ENCODE measurements around the gene UBE2J2.
A peak's percentile ranks its signal among the peaks of the same experiment; 100 is the strongest.

The UBE2J2 gene

DNA sequence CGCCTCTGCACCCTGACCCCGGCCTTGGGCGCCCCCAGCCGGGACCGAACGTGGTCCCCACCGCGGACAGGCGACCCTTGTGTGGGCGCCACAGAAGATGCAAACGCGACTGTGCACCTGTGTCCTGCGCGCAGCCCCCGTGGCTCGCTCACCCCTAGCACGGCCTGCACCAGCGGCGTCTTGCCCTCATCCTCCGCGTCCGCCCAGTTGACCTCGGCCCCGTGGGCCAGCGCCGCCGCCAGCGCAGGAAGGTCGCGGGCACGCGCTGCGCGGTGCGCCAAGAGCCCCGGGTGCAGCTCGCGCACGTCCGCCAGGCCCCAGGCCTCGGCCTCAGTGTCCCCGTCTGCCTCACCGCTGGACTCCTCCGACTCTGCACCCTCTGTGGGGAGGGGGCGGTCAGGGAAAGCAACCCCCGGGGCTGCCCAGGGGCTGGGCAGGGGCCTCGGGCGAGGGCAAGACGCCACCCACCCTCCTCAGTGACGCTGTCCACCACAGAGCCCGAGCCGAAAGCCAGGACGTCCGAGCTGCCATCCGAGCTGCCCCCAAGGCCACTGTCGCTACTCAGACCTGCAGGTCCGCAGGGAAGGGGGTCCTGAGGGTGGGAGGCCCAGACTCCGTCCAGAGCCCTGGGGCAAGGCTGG is 20.7 kb upstream of the UBE2J2 start:
- H3K27me3 Mint-ChIP-seq (ENCODE audit: low read depth): no peaks in the 10 kb centered on the region
- no peak overlapping the region for H3K27ac Mint-ChIP-seq
- H3K9me3 Mint-ChIP-seq: no peaks in the 10 kb centered on the region
- DNase-seq (ENCODE audit: low spot score): no peak
- H3K4me3 Mint-ChIP-seq: no peak overlapping the region
- H3K4me1 Mint-ChIP-seq (ENCODE audit: low read depth): no peaks in the 10 kb centered on the region
- peaks cover 2% of the 10 kb centered on the region for H3K36me3 Mint-ChIP-seq (ENCODE audit: low read depth)

DNA sequence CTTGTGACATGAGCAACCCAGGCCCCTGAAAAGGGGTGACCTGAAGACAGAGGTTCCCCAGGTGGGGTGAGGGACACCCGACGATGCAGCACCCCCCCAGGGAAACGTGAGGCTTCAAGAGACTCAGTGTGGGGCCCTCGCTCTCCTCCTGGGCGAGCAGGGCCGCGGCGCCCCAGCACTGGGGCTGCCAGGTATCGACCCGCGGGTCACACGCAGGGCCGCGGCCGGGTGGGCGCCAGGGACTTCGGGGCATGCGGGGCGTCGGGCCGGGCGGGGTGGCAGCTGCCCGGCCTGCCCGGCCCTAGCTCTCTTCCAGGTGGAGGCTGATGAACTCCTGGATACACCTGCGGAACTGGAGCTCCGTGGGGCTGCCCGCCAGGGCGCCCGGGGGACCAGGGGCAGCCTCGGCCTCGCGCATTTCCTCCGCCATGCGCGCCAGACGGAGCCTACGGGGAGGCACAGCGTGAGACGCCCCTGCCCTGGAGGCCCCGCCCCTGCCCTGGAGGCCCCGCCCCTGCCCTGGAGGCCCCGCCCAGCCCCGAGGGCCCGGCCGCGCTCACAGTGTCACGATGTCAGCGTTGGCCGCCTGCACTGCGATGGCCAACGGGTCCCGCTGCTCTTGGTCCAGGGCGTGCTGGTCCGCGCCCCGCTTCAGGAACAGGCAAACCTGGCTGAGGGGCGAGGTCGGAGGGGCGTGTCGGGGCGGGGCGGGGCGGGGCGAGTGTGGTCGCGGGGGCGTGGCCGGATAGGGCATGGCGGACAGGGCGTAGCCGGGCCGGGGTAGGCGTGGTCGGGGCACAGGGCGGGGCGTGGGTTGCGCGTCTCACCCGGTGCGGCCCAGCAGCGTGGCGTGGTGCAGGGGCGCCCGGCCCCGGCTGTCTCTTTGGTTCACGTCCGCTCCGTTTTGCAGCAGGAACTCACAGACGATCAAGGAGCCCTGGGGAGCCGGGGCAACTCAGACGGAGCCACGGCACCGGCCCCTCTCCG is 19.9 kb upstream of the UBE2J2 start:
- no peak overlapping the region for H3K4me3 Mint-ChIP-seq
- H3K9me3 Mint-ChIP-seq: no peaks in the 10 kb centered on the region
- H3K4me1 Mint-ChIP-seq (ENCODE audit: low read depth): no peaks in the 10 kb centered on the region
- H3K36me3 Mint-ChIP-seq (ENCODE audit: low read depth): peaks cover 2% of the 10 kb centered on the region
- H3K27me3 Mint-ChIP-seq (ENCODE audit: low read depth): no peaks in the 10 kb centered on the region
- H3K27ac Mint-ChIP-seq: no peak overlapping the region
- DNase-seq (ENCODE audit: low spot score): no peak

DNA sequence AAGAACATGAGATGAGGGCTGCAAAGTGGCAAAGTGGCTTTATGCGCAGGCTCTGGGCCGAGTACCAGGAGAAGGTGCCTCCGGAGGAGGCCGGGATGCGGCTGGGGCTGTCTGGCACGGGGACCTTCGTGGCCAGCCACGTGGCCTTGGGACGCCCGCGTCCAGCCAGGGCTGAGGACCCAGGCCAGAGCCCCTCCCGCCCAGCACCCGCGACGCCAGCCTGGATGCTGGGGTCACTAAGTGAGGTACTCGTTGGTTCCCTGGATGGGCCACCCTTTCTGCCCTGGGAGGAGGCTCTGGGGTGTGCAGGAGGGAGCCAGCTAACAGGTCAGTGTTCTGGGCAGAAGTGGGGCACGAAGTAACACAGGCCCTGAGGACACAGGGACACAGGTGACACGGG is 19.2 kb upstream of the UBE2J2 start:
- DNase-seq (ENCODE audit: low spot score): no peak
- no peaks in the 10 kb centered on the region for H3K4me1 Mint-ChIP-seq (ENCODE audit: low read depth)
- H3K9me3 Mint-ChIP-seq: no peaks in the 10 kb centered on the region
- H3K36me3 Mint-ChIP-seq (ENCODE audit: low read depth): peaks cover 2% of the 10 kb centered on the region
- H3K27me3 Mint-ChIP-seq (ENCODE audit: low read depth): no peaks in the 10 kb centered on the region
- H3K4me3 Mint-ChIP-seq: no peak overlapping the region
- H3K27ac Mint-ChIP-seq: no peak overlapping the region

DNA sequence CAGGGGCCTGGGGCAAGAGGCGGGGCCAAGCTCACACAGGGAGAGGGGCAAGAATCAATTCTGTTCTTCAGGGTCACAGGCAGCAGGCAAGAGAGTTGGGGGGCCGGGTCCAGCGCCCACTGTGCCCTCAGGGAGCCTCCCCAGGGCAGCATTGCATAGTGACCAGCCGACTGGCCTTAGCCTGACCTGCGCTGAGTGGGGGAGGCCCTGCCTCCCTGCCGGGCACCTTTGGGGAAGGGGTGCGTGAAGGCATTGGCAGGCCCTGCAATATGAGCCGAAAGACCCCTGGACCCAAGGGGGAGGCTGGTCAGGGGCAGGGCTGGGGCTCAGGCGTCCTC is 18.8 kb upstream of the UBE2J2 start:
- Mint-ChIP-seq H3K27ac (no peak overlapping the region), H3K27me3 (ENCODE audit: low read depth) (no peaks in the 10 kb centered on the region), H3K4me3 (no peak overlapping the region), H3K9me3 (no peaks in the 10 kb centered on the region), H3K4me1 (ENCODE audit: low read depth) (no peaks in the 10 kb centered on the region), H3K36me3 (ENCODE audit: low read depth) (peaks cover 2% of the 10 kb centered on the region)
- DNase-seq (ENCODE audit: low spot score): no peak

GRCh38 chr1:1291548-1292441 is 18.1 kb upstream of the UBE2J2 start:
- no peak overlapping the region for H3K4me3 Mint-ChIP-seq
- H3K27me3 Mint-ChIP-seq (ENCODE audit: low read depth): no peaks in the 10 kb centered on the region
- no peak overlapping the region for H3K27ac Mint-ChIP-seq
- peaks cover 2% of the 10 kb centered on the region for H3K36me3 Mint-ChIP-seq (ENCODE audit: low read depth)
- H3K9me3 Mint-ChIP-seq: no peaks in the 10 kb centered on the region
- no peaks in the 10 kb centered on the region for H3K4me1 Mint-ChIP-seq (ENCODE audit: low read depth)
- peak; percentile 36 for DNase-seq (ENCODE audit: low spot score)

GRCh38 chr1:1291023-1291528 is 17.4 kb upstream of the UBE2J2 start:
- Mint-ChIP-seq H3K4me3 (no peak overlapping the region), H3K27ac (no peak overlapping the region), H3K9me3 (no peaks in the 10 kb centered on the region), H3K27me3 (ENCODE audit: low read depth) (no peaks in the 10 kb centered on the region), H3K4me1 (ENCODE audit: low read depth) (no peaks in the 10 kb centered on the region), H3K36me3 (ENCODE audit: low read depth) (peaks cover 2% of the 10 kb centered on the region)
- DNase-seq (ENCODE audit: low spot score): no peak

GRCh38 chr1:1290238-1290731 is 16.6 kb upstream of the UBE2J2 start:
- Mint-ChIP-seq H3K4me3 (no peak overlapping the region), H3K9me3 (no peaks in the 10 kb centered on the region), H3K27me3 (ENCODE audit: low read depth) (no peaks in the 10 kb centered on the region), H3K36me3 (ENCODE audit: low read depth) (no peaks in the 10 kb centered on the region), H3K27ac (peak overlapping the region; percentile 36), H3K4me1 (ENCODE audit: low read depth) (no peaks in the 10 kb centered on the region)
- DNase-seq (ENCODE audit: low spot score): peak; percentile 47

DNA sequence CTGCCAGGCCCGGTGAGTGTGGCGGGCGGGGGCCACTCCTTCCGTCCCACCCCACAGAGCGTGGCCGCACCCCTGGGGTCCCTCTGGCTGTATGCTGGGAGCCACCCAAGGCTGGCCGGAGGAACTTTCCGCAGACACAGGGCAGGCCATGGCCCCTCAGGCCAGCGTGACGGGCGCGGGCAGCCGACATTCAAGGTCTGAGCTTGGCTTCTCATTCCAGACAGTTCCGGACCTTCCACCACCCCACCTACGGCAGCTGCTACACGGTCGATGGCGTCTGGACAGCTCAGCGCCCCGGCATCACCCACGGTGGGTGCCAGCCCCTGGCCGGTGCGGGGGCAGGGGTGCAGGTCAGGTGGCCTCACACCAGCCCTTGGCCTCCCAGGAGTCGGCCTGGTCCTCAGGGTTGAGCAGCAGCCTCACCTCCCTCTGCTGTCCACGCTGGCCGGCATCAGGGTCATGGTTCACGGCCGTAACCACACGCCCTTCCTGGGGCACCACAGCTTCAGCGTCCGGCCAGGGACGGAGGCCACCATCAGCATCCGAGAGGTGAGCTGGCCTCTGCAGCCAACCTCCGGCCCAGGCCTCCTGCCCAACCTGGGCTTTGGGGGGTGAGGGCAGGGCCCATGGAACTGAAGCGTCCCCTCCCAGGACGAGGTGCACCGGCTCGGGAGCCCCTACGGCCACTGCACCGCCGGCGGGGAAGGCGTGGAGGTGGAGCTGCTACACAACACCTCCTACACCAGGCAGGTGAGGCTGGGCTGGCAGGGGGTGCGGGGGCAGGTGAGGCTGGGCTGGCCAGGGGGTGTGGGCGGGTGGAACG is 13.8 kb upstream of the UBE2J2 start:
- H3K4me1 Mint-ChIP-seq (ENCODE audit: low read depth): no peaks in the 10 kb centered on the region
- no peaks in the 10 kb centered on the region for H3K36me3 Mint-ChIP-seq (ENCODE audit: low read depth)
- no peak for DNase-seq (ENCODE audit: low spot score)
- no peaks in the 10 kb centered on the region for H3K9me3 Mint-ChIP-seq
- no peaks in the 10 kb centered on the region for H3K27me3 Mint-ChIP-seq (ENCODE audit: low read depth)
- H3K4me3 Mint-ChIP-seq: no peak overlapping the region
- no peak overlapping the region for H3K27ac Mint-ChIP-seq

DNA sequence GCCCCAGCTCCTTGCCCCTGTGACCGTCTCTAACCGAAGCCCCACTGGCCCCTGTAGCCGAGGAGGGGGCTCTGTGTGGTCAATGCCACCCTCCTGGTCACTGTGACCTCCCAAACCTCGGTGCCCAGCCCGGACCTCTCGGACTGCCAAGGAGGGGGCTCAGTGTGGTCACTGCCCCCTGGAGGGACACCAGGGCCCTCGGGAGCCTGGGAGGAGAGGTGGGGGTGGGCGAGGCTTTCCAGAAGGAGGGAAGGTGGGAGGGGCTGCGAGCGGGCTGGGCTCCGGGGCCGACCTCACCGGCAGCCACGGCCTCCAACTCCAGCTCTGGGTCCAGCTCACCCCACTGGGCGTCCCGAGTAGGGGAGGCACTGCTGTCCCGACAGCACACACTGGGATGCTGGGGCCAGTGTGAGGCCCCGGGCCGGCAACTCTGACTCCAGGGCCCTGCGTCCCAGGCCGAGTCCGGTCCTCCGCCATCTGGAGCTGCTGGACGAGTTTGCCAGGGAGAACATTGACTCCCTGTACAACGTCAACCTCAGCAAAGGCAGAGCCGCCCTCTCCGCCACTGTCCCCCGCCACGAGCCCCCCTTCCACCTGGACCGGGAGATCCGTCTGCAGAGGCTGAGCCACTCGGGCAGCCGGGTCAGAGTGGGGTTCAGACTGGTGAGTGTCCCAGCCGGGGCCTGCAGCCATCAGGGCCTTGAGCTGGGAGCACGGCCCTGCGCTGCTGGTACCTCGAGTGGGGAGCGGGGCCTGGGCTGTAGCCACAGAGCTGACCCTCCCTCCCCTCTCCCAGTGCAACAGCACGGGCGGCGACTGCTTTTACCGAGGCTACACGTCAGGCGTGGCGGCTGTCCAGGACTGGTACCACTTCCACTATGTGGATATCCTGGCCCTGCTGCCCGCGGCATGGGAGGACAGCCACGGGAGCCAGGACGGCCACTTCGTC is 12.9 kb upstream of the UBE2J2 start:
- no peaks in the 10 kb centered on the region for H3K27me3 Mint-ChIP-seq (ENCODE audit: low read depth)
- no peak overlapping the region for H3K4me3 Mint-ChIP-seq
- no peaks in the 10 kb centered on the region for H3K36me3 Mint-ChIP-seq (ENCODE audit: low read depth)
- no peak for DNase-seq (ENCODE audit: low spot score)
- no peak overlapping the region for H3K27ac Mint-ChIP-seq
- no peaks in the 10 kb centered on the region for H3K4me1 Mint-ChIP-seq (ENCODE audit: low read depth)
- H3K9me3 Mint-ChIP-seq: no peaks in the 10 kb centered on the region

GRCh38 chr1:1285611-1286311 is 12.1 kb upstream of the UBE2J2 start:
- Mint-ChIP-seq H3K4me1 (ENCODE audit: low read depth) (no peaks in the 10 kb centered on the region), H3K36me3 (ENCODE audit: low read depth) (no peaks in the 10 kb centered on the region), H3K4me3 (no peak overlapping the region), H3K9me3 (no peaks in the 10 kb centered on the region), H3K27ac (no peak overlapping the region), H3K27me3 (ENCODE audit: low read depth) (no peaks in the 10 kb centered on the region)
- no peak for DNase-seq (ENCODE audit: low spot score)

GRCh38 chr1:1285102-1285571 is 11.5 kb upstream of the UBE2J2 start:
- no peaks in the 10 kb centered on the region for H3K27me3 Mint-ChIP-seq (ENCODE audit: low read depth)
- no peaks in the 10 kb centered on the region for H3K4me1 Mint-ChIP-seq (ENCODE audit: low read depth)
- H3K36me3 Mint-ChIP-seq (ENCODE audit: low read depth): no peaks in the 10 kb centered on the region
- no peaks in the 10 kb centered on the region for H3K9me3 Mint-ChIP-seq
- DNase-seq (ENCODE audit: low spot score): no peak
- no peak overlapping the region for H3K4me3 Mint-ChIP-seq
- no peak overlapping the region for H3K27ac Mint-ChIP-seq
